Left forelimb (tissue), 1 donor: ENCODE data around the gene IQSEC1.

Source experiments
- DNase-seq: peaks from one replicate; pipeline ENCODE4 v3.0.0-alpha.2; 2018; ENCODE audit warnings: low spot score

The IQSEC1 gene

GRCh38 chr3:12954180-12954579 is 119.0 kb downstream of the IQSEC1 start:
- no peak for DNase-seq

GRCh38 chr3:12953201-12953995 is 119.8 kb downstream of the IQSEC1 start:
- no peak for DNase-seq

- no peak for DNase-seq
These were observed 120.7 kb downstream of the IQSEC1 start for GRCh38 chr3:12952343-12953200.

GRCh38 chr3:12948891-12949711 is 124.1 kb downstream of the IQSEC1 start:
- DNase-seq, result no peak

GRCh38 chr3:12948371-12948770 is 124.9 kb downstream of the IQSEC1 start:
- no peak for DNase-seq

GRCh38 chr3:12947504-12948369 is 125.5 kb downstream of the IQSEC1 start:
- DNase-seq, result peak; percentile 86

- no peak for DNase-seq
These were observed 126.4 kb downstream of the IQSEC1 start for GRCh38 chr3:12946649-12947316.

GRCh38 chr3:12946251-12946648 is 127.0 kb downstream of the IQSEC1 start:
- DNase-seq, result no peak

GRCh38 chr3:12944849-12945248 is 128.4 kb downstream of the IQSEC1 start:
- no peak for DNase-seq

- DNase-seq, result no peak
These were observed 128.8 kb downstream of the IQSEC1 start for GRCh38 chr3:12944413-12944812.

- no peak for DNase-seq
These were observed 129.9 kb downstream of the IQSEC1 start for GRCh38 chr3:12943124-12944021.

GRCh38 chr3:12941495-12942023 is 131.7 kb downstream of the IQSEC1 start:
- no peak for DNase-seq

GRCh38 chr3:12940854-12941253 is 132.4 kb downstream of the IQSEC1 start:
- no peak for DNase-seq

GRCh38 chr3:12939137-12939536 is 134.1 kb downstream of the IQSEC1 start:
- no peak for DNase-seq

GRCh38 chr3:12938258-12938711 is 134.9 kb downstream of the IQSEC1 start:
- DNase-seq, result peak; percentile 83

GRCh38 chr3:12935861-12936830 is 137.1 kb downstream of the IQSEC1 start:
- DNase-seq, result no peak

GRCh38 chr3:12935023-12935860 is 138.0 kb downstream of the IQSEC1 start:
- DNase-seq, result no peak
